ENCODE measurements around the gene AMIGO3.

- TF ChIP-seq REPIN1 (tag by site-specific recombination; IDR thresholded peaks at IDR 0.05; ENCODE audit: low read depth), result no peak
- no peak for TF ChIP-seq ZNF510 (tag by site-specific recombination; IDR thresholded peaks at IDR 0.05; ENCODE audit: insufficient replicate concordance)
- no peak for TF ChIP-seq CTCF (tag by site-specific recombination; IDR thresholded peaks at IDR 0.05)
Measured at GRCh38 chr3:49711489-49711888, 8.0 kb downstream of the AMIGO3 start.

Measured in HEK293 (cell line).